ENCODE results near the gene CYP51A1. TPM values are rescaled to one million over a fixed set of nuclear protein-coding genes. Genes with fewer than 3 reads are reported as not detected.

The CYP51A1 gene
- polyA plus RNA-seq, 1 donor (not counting 4 experiments of a cell fraction or from before 2014, with no cell fraction given), result 55.1 TPM

GRCh38 chr7:92141161-92141560 is 6.9 kb upstream of the CYP51A1 start:
- no peak overlapping the region for H3K27ac ChIP-seq (ENCODE audit: control insufficient read depth, insufficient read depth, low read length)
- no peaks in the 10 kb centered on the region for H3K4me1 ChIP-seq (ENCODE audit: control insufficient read depth, extremely low read depth, insufficient read depth, low read length)
- no peak for FAIRE-seq
- H2AFZ ChIP-seq (ENCODE audit: control insufficient read depth, low read length), result no peak overlapping the region
- no peak overlapping the region for H3K4me2 ChIP-seq (ENCODE audit: control insufficient read depth, extremely low read depth, insufficient read depth, low read depth, low read length)
- no peaks in the 10 kb centered on the region for H3K79me2 ChIP-seq (ENCODE audit: control insufficient read depth, insufficient read depth, low read length)
- no peak overlapping the region for H3K9ac ChIP-seq (ENCODE audit: control insufficient read depth, extremely low read depth, insufficient read depth, low read length)
- no peaks in the 10 kb centered on the region for H4K20me1 ChIP-seq (ENCODE audit: control insufficient read depth, extremely low read depth, insufficient read depth, low read length)
- H3K9me1 ChIP-seq (ENCODE audit: control insufficient read depth, extremely low read depth, insufficient read depth, low read length), result no peaks in the 10 kb centered on the region
- no peak for DNase-seq (ENCODE audit: low read depth, low spot score)
- H3K4me3 ChIP-seq (ENCODE audit: control insufficient read depth in 2 of 3, extremely low read depth in 1 of 3, insufficient read depth in 2 of 3, low read depth in 1 of 3, low read length in 3 of 3), result no peak overlapping the region
- dilution Hi-C loops (cut with MboI; ENCODE audit: extremely low pct_ligation_motif_present, low sequenced_read_pairs), result no loop called here
- H3K27me3 ChIP-seq (ENCODE audit: control insufficient read depth, extremely low read depth, insufficient read depth, low read length), result no peaks in the 10 kb centered on the region
- H3K36me3 ChIP-seq (ENCODE audit: control insufficient read depth in 2 of 2, extremely low read depth in 1 of 2, insufficient read depth in 2 of 2, low read length in 2 of 2), result no peaks in the 10 kb centered on the region
- H3K9me3 ChIP-seq (ENCODE audit: control insufficient read depth, low read depth, low read length), result no peaks in the 10 kb centered on the region
- TF ChIP-seq EZH2 (IDR thresholded peaks at IDR 0.05; ENCODE audit: low read length) (no peak), CTCF (optimal IDR thresholded peaks at IDR 0.05 in 1 of 3, IDR thresholded peaks at IDR 0.05 in 1 of 3, conservative IDR thresholded peaks at IDR 0.05 in 1 of 3; ENCODE audit: extremely low read depth in 1 of 3, insufficient read depth in 2 of 3, low read length in 3 of 3) (no peak)

DNA sequence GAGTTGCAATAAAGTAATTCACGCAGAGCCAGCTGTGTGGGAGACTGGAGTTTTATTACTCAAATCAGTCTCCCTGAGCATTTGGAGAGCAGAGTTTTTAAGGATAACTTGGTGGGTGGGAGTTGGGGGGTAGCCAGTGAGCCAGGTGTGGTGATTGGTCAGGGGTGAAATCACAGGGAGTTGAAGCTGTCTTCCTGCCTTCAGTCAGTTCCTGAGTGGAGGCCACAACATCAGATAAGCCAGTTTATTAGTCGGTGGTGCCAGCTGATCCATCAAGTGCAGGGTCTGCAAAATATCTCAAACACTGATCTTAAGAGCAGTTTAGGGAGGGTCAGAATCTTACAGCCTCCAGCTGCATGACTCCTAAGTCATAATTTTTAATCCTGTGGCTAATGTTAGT is 3.3 kb upstream of the CYP51A1 start:
- dilution Hi-C loops (cut with MboI; ENCODE audit: extremely low pct_ligation_motif_present, low sequenced_read_pairs), result no loop called here
- Histone ChIP-seq H3K9me1 (ENCODE audit: control insufficient read depth, extremely low read depth, insufficient read depth, low read length) (no peaks in the 10 kb centered on the region), H3K36me3 (ENCODE audit: control insufficient read depth in 2 of 2, extremely low read depth in 1 of 2, insufficient read depth in 2 of 2, low read length in 2 of 2) (no peaks in the 10 kb centered on the region), H2AFZ (ENCODE audit: control insufficient read depth, low read length) (no peak overlapping the region), H3K4me3 (ENCODE audit: control insufficient read depth in 2 of 3, extremely low read depth in 1 of 3, insufficient read depth in 2 of 3, low read depth in 1 of 3, low read length in 3 of 3) (no peak overlapping the region), H3K9me3 (ENCODE audit: control insufficient read depth, low read depth, low read length) (no peaks in the 10 kb centered on the region), H3K27ac (ENCODE audit: control insufficient read depth, insufficient read depth, low read length) (no peak overlapping the region), H3K4me1 (ENCODE audit: control insufficient read depth, extremely low read depth, insufficient read depth, low read length) (peaks cover 2% of the 10 kb centered on the region), H3K9ac (ENCODE audit: control insufficient read depth, extremely low read depth, insufficient read depth, low read length) (no peak overlapping the region), H3K4me2 (ENCODE audit: control insufficient read depth, extremely low read depth, insufficient read depth, low read depth, low read length) (no peak overlapping the region), H3K27me3 (ENCODE audit: control insufficient read depth, extremely low read depth, insufficient read depth, low read length) (no peaks in the 10 kb centered on the region), H4K20me1 (ENCODE audit: control insufficient read depth, extremely low read depth, insufficient read depth, low read length) (peaks cover 8% of the 10 kb centered on the region), H3K79me2 (ENCODE audit: control insufficient read depth, insufficient read depth, low read length) (peaks cover 18% of the 10 kb centered on the region)
- no peak for FAIRE-seq
- DNase-seq (ENCODE audit: low read depth, low spot score), result no peak
- TF ChIP-seq CTCF (optimal IDR thresholded peaks at IDR 0.05 in 1 of 3, IDR thresholded peaks at IDR 0.05 in 1 of 3, conservative IDR thresholded peaks at IDR 0.05 in 1 of 3; ENCODE audit: extremely low read depth in 1 of 3, insufficient read depth in 2 of 3, low read length in 3 of 3), result no peak
- no peak for TF ChIP-seq EZH2 (IDR thresholded peaks at IDR 0.05; ENCODE audit: low read length)

Data from keratinocyte (primary cell).